Endometrium (tissue), 2 donors: ENCODE measurements around the gene SEC14L2.
"Not testable (repeated sequence)": the region's sequence is repeated elsewhere in the genome, so short reads cannot be mapped to it uniquely, and the experiment has no call there.

Source experiments
- FAIRE-seq: peaks from 2 replicates; lab custom pipeline; 2012; peaks lifted over from hg19 to GRCh38; lab: Jason Lieb, UNC
- donor health status: control.
- donor health status: control.

The SEC14L2 gene

DNA sequence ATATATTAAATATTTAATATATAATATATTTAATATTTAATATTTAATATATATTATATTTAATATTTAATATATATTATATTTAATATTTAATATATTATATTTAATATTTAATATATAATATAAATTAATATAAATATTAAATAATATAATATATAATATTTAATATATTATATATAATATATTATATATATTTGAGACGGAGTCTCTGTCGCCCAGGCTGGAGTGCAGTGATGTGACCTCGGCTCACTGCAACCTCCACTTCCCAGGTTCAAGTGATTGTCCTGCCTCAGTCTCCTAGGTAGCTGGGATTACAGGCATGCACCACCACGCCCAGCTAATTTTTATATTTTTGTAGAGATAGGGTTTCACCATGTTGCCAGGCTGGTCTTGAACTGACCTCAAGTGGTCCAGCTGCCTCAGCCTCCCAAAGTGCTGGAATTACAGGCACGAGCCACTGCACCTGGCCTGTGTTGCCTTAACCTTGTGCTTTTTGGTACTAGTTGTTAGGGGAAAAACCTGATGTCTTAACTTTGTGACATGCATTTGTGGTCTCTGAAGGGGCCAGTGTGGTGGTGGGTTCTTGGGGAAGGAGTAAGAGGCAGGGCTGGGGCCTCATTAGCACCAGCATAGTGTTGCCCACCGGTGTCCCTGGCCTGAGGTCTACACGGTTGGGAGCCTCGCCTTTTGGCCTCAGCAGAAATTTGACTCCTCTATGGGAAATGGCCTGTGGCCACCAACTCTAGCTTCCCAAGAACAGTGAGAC lies 58.4 kb downstream of the SEC14L2 start:
- no peak for FAIRE-seq

DNA sequence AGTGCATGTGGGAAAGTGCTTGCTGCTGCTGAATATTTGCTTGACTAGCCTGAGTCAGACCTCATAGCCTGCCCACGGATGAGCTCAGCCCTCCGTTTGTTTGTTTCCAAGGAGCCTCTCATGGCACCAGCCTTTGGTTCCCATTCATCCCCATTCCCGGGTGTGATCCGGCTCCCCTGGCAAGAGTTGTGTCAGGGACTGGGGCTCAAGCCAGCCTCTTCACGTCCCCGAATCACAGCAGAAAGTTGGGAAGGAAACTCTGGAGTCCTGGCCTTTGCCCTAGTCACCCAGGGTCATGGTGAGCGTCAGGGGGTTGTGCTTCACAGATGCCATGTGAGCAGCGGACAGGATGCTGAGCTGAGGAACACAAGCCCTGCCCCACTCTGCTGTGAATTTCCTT lies 61.2 kb downstream of the SEC14L2 start:
- FAIRE-seq: no peak

DNA sequence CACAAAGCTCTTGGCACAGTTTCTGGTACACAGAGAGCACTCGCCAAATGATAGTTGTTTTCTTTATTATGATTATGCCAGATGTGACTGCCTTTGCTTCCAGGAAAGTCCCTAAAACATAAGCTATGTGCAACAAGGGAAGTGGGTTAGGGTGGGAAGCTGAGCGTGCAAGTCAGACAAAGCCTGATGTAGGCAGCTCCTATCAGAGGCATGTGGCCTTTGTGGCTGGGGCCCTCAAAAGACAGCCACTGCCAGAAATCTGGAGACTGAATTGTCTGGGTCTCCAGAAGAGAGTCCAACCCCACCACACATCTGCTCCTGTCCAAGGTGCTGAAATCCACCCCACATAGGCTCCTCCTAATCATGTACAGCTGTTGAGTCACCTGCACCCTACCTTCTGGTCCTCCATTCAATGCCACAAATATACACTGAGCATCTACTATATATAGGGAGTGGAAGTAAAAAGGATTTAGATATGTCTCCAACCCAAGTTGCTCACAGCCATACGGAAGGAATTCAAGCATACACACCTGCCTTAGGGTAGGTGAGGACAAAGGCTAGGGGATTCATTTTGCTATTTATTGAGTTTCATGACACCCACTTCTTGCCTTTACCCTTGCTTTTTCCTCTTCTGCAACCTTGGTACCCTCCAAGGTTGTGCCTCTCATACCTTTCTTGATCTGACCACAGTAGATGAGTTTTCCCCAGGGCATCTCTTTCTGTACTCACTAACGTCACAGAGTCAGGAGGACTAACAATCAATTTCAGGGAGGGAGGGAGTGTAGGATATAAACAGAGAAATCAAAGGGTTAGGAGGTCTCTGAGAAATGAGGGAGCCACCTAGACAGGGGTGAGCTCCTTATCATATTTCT lies 62.6 kb downstream of the SEC14L2 start:
- FAIRE-seq: no peak

DNA sequence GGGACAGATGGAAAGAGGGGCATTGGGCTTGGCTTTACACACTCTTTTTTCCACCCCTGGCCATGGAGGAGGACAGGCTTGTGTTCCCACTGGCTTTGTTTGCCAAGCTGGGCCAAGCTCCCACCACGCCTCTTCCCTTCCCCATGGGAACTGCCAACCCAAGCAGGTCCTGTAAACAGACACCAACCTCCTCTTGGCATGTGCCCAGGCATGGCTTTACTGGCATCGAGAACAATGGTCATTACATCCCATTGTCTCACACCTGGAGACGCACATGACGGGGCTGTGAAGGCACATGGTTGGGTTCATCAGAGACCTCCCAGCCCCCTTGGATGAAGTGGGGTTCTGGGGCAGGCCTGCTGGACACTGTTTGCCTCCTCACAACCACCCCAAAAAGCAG lies 63.3 kb downstream of the SEC14L2 start:
- no peak for FAIRE-seq

DNA sequence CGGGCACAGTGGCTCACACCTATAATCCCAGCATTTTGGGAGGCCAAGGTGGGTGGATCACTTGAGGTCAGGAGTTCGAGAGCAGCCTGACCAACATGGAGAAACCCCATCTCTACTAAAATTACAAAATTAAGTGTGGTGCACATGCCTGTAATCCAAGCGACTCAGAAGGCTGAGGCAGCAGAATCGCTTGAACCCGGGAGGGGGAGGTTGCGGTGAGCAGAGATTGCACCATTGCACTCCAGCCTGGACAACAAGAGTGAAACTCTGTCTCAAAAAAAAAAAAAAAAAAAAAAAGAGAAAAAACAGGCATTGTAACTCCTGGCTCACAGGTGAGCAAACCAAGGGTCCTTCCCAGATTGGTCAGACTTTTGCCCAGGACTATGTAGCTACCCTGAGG lies 63.7 kb downstream of the SEC14L2 start:
- FAIRE-seq: not testable (repeated sequence)

DNA sequence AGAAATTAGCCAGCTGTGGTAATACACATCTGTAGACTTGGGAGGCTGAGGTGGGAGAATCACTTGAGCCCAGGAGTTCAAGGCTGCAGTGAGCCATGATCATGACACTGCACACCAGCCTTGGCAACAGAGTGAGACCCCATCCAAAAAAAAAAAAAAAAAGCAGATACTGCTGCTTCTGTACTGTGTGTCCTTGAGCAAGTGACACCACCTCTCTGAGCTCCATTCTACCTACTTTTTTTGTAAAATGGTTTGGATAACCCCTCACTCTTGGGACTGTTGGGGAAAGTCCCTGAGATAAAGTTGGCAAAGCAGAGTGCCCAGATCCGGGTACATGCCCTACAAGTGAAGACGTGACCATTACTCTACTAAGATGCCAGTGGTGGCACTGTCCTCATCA lies 72.3 kb downstream of the SEC14L2 start:
- FAIRE-seq: no peak

DNA sequence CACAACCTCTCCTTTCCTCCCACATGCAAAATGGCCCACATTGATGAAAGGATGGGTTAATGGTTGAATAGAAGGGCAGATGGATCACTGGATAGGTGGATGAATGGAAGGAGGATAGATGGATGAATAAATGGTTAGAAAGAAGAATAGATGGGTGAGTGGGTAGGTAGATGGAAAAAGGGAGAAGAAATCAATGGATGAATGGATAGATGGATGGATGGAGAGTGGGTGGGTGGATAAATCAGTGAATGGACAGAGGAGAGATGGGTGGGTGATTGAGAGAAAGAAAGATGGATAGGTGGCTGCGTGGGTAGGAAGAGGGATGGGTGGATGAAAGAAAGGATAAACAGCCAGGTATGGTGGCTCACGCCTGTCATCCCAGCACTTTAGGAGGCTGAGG lies 73.8 kb downstream of the SEC14L2 start:
- FAIRE-seq: no peak

DNA sequence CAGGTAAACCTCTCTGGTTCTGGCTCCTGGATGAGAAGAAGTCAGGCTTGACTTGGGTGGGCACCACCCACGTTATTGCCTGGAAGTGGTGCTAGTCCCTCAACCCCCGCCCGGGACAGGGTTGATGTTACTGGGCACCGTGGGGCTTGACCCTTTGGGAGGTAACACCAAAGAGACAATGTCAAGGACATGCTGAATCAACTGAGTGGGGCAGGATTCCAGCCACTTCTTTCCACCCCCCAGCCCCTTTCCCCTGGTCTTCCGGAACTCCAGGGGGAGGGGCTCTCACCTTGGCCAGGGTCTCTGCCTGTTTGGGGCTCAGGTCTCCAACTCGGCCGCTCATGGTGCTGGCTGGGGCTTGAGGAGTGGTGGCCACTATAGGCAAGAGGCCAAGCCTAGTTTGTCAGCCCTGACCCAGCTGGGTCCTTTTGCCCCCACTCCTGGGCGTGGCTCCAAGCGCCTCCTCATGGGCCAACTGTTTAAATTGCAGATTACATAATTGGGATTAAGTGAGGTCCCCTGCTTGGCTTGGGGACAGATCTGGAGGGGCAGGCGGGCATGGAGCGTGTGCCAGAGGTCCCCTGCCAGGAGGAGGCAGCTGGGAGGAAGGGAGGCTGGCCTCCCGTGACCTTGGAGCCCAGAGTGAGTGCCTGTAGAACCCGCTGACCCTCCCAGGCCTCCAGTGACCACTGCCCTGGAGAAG lies 74.9 kb downstream of the SEC14L2 start, which contains the start of gene SEC14L3:
TSS of gene SEC14L3 (minus strand) at position 402 of the 703 bp plus-strand sequence. CDS start at position 343, 59 bp downstream.
- FAIRE-seq: no peak

DNA sequence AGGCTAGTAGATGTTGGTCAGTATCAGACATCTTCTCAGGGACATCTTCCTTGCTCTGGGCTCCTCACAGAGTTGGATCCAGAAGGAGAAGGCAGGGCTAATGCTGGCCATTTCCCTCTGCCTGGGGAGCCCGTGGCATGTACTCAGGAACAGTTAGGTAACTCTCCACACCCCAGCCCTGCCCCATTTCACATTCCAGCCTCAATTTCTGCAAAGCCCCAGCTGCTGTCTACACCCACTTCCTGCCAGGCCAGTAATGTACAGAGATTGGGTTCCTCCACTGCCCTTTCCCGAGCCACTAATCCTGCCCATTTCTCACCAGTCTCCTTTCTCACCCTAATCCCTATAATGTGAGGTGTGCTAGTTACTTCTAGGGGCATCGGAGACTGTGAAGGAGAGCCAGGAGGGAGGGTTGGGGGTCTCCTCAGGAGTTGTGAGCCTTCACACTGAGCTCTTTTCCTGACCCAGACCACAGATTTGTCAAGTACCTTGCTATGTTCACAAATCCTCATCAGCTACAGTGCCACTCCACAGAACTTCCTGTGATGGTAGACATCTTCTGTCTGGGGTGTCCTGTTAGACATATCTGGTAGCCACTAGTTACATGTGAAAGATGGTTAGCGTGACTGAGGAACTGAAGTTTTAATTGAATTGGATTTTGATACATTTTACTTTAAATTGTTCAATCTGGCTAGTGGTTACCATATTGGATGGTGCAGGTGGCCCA lies 76.3 kb downstream of the SEC14L2 start:
- FAIRE-seq: no peak

DNA sequence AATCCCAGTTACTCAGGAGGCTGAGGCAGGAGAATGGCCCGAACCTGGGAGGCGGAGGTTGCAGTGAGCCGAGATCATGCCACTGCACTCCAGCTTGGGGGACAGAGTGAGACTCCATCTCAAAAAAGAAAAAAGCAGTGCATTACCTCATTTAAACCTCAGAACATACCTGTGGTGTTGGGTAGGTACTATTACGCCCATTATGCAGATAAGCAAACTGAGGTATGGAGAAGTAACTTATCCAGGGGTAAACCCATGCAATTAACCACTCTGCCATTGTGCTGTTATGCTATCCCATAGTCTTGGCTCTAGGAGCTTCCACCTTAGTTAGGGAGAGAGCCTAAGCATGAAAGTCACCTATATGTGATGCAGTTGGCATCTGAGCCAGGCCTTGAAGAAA lies 77.3 kb downstream of the SEC14L2 start:
- FAIRE-seq: no peak
